K562 (cell line): ENCODE results near the gene RAB1B. TPM values are rescaled to one million over a fixed set of nuclear protein-coding genes. Genes with fewer than 3 reads are reported as not detected.

Experiments
- AFF4 ChIP-seq: sonication (generic); formaldehyde crosslinking; IDR thresholded peaks from 2 replicates; pipeline ENCODE4 v1.8.0; 2023; ENCODE audit warnings: mild to moderate bottlenecking, missing genetic modification reagents
- BHLHE40 ChIP-seq: IDR thresholded peaks from 2 replicates; pipeline ENCODE4 v1.6.1; 2011; ENCODE audit warnings: low read length, improper control_type of control experiment
- CCNT2 ChIP-seq: IDR thresholded peaks from 2 replicates; pipeline ENCODE4 v1.6.1; 2011; ENCODE audit warnings: borderline replicate concordance, low read depth, mild to moderate bottlenecking, moderate library complexity, mixed read lengths, low read length; ENCODE audit not compliant: insufficient read length; ENCODE audit errors: extremely low read depth
- GTF3C2 ChIP-seq: IDR thresholded peaks from 3 replicates; pipeline ENCODE4 v1.6.1; 2011; ENCODE audit warnings: borderline replicate concordance, mild to moderate bottlenecking, moderate library complexity; ENCODE audit not compliant: insufficient read length; ENCODE audit errors: extremely low read depth
- HOMEZ ChIP-seq: fragments of 250-450 bp; sonication (Bioruptor Pico); IDR thresholded peaks from 2 replicates; pipeline ENCODE4 v1.4.0; 2020; ENCODE audit warnings: mild to moderate bottlenecking, moderate library complexity
- JUNB ChIP-seq: fragments of 450-650 bp; formaldehyde crosslinking; conservative IDR thresholded peaks from 2 replicates; pipeline ENCODE4 v1.4.0; 2020; ENCODE audit warnings: mild to moderate bottlenecking
- MAFK ChIP-seq: IDR thresholded peaks from 2 replicates; pipeline ENCODE4 v1.6.1; 2011; ENCODE audit warnings: low read length, improper control_type of control experiment
- PPARD ChIP-seq: fragments of 250-450 bp; sonication (Bioruptor Pico); IDR thresholded peaks from 2 replicates; pipeline ENCODE4 v1.8.0; 2022; ENCODE audit warnings: inconsistent platforms, mild to moderate bottlenecking, moderate library complexity
- SLC30A9 ChIP-seq: fragments of 250-450 bp; sonication (Bioruptor Pico); IDR thresholded peaks from 2 replicates; pipeline ENCODE4 v1.8.0; 2022; ENCODE audit warnings: mild to moderate bottlenecking, moderate library complexity
- SMARCC2 ChIP-seq: fragments of 450-650 bp; IDR thresholded peaks from 2 replicates; pipeline ENCODE4 v1.6.1; 2017; ENCODE audit warnings: antibody characterized with exemption, moderate library complexity, mild to moderate bottlenecking, low read depth
- YY1 ChIP-seq, 3 experiments: IDR thresholded peaks; 2 replicates each; pipeline ENCODE4 v1.6.1; 2011; ENCODE audit warnings: low read length in 2 of 3, mild to moderate bottlenecking in 2 of 3, moderate library complexity in 2 of 3, borderline replicate concordance in 1 of 3, control low read depth in 1 of 3, low read depth in 1 of 3; ENCODE audit not compliant: insufficient read depth in 3 of 3, insufficient replicate concordance in 2 of 3, control insufficient read depth in 1 of 3, insufficient read length in 1 of 3; ENCODE audit errors: extremely low read depth in 1 of 3
- ZNF384 ChIP-seq: IDR thresholded peaks from 2 replicates; pipeline ENCODE4 v1.6.1; 2012; ENCODE audit warnings: low read depth, low read length, improper control_type of control experiment
- ZNF436 ChIP-seq: fragments of 250-450, 450-650 bp; sonication (Bioruptor Pico); formaldehyde crosslinking; IDR thresholded peaks from 2 replicates; pipeline ENCODE4 v1.7.0; 2020; ENCODE audit warnings: mild to moderate bottlenecking
- ZNF778 ChIP-seq: fragments of 450-650 bp; formaldehyde crosslinking; IDR thresholded peaks from 2 replicates; pipeline ENCODE4 v1.4.0; 2020; ENCODE audit warnings: mild to moderate bottlenecking, moderate library complexity
- ZSCAN29 ChIP-seq: fragments of 450-650 bp; IDR thresholded peaks from 2 replicates; pipeline ENCODE4 v1.6.1; 2017
- polyA plus RNA-seq, 8 experiments: library from polyadenylated mRNA; depleted of rRNA in 4 of 8; stranded (reverse) in 5 of 8; unstranded in 3 of 8; fragments of >200 nt; fragmentation: Nextera tagmentation in 2 of 8; fragmentation: Illumina TruSeq in 1 of 8; extraction: Ambion mirVana in 2 of 8; extraction: Trizol in 1 of 8; gene quantifications; 2 replicates each; pipeline versions ENCODE4 v1.2.1 to v1.2.3, GENCODE V29; 2011 to 2014; ENCODE audit warnings: inconsistent platforms in 1 of 8, missing spikeins in 1 of 8
- total RNA-seq, 7 experiments: library from RNA; depleted of rRNA in 6 of 7; stranded (reverse); fragments of >200 nt in 6 of 7; fragmentation: Illumina TruSeq in 2 of 7; extraction: Trizol in 2 of 7; gene quantifications; 2 replicates each; pipeline versions ENCODE4 v1.2.1 to v1.2.3, GENCODE V29; 2011 to 2021; ENCODE audit warnings: low replicate concordance in 1 of 7

RAB1B gene
- total and polyA plus RNA-seq, 9 of the 15 experiments (the other 6 are each of a cell fraction or from before 2014, with no cell fraction given) = 5.6 to 146 (median 98.6) TPM

GRCh38 chr11:66277471-66278362, 9.3 kb downstream of the RAB1B start, which contains the start of gene CNIH2 (continued):
- no peak for TF ChIP-seq AFF4 (CRISPR knock-in tag)
- peak; percentile 92 for TF ChIP-seq ZSCAN29
- TF ChIP-seq SMARCC2 = no peak
- TF ChIP-seq MAFK = no peak
- TF ChIP-seq JUNB = no peak
- peak; percentile 59 for TF ChIP-seq CCNT2
- TF ChIP-seq BHLHE40 = no peak
- TF ChIP-seq GTF3C2 = no peak
- TF ChIP-seq HOMEZ = no peak
- no peak for TF ChIP-seq PPARD (CRISPR knock-in tag)
- no peak for TF ChIP-seq ZNF384
- no peak for TF ChIP-seq ZNF436 (CRISPR knock-in tag)
- TF ChIP-seq ZNF778 (CRISPR knock-in tag) = no peak
- TF ChIP-seq YY1 (IDR thresholded peaks at IDR 0.05; ENCODE audit: borderline replicate concordance in 1 of 3, control insufficient read depth in 1 of 3, extremely low read depth in 1 of 3, insufficient read depth in 3 of 3, insufficient read length in 1 of 3, insufficient replicate concordance in 2 of 3, low read depth in 1 of 3, low read length in 2 of 3) = no peak
- TF ChIP-seq SLC30A9 = no peak
